ENCODE measurements around the gene ZBED4.

Gene ZBED4

GRCh38 chr22:49873228-49873940, 19.7 kb downstream of the ZBED4 start:
- no peak for DNase-seq (ENCODE audit: low read depth in 2 of 3, low spot score in 2 of 3)

GRCh38 chr22:49877642-49878041, 24.0 kb downstream of the ZBED4 start:
- no peak for DNase-seq (ENCODE audit: low read depth in 2 of 3, low spot score in 2 of 3)

- DNase-seq (ENCODE audit: low read depth in 2 of 3, low spot score in 2 of 3) = no peak
Observed at GRCh38 chr22:49878206-49878605, 24.6 kb downstream of the ZBED4 start.

GRCh38 chr22:49879871-49880270, 26.2 kb downstream of the ZBED4 start:
- DNase-seq (ENCODE audit: low read depth in 2 of 3, low spot score in 2 of 3) = no peak

- no peak for DNase-seq (ENCODE audit: low read depth in 2 of 3, low spot score in 2 of 3)
Observed at GRCh38 chr22:49880281-49880680, 26.6 kb downstream of the ZBED4 start.

GRCh38 chr22:49881856-49882255, 28.2 kb downstream of the ZBED4 start:
- DNase-seq (ENCODE audit: low read depth in 2 of 3, low spot score in 2 of 3) = no peak

- no peak for DNase-seq (ENCODE audit: low read depth in 2 of 3, low spot score in 2 of 3)
Observed at GRCh38 chr22:49882519-49883293, 29.1 kb downstream of the ZBED4 start.

- no peak for DNase-seq (ENCODE audit: low read depth in 2 of 3, low spot score in 2 of 3)
Observed at GRCh38 chr22:49883294-49883640, 29.6 kb downstream of the ZBED4 start.

GRCh38 chr22:49884075-49884474, 30.4 kb downstream of the ZBED4 start:
- no peak for DNase-seq (ENCODE audit: low read depth in 2 of 3, low spot score in 2 of 3)

- no peak for DNase-seq (ENCODE audit: low read depth in 2 of 3, low spot score in 2 of 3)
Observed at GRCh38 chr22:49884503-49885260, 31.0 kb downstream of the ZBED4 start.

- DNase-seq (ENCODE audit: low read depth in 2 of 3, low spot score in 2 of 3) = no peak
Observed at GRCh38 chr22:49885281-49885680, 31.6 kb downstream of the ZBED4 start.

- no peak for DNase-seq (ENCODE audit: low read depth in 2 of 3, low spot score in 2 of 3)
Observed at GRCh38 chr22:49885881-49886280, 32.2 kb downstream of the ZBED4 start.

- DNase-seq (ENCODE audit: low read depth in 2 of 3, low spot score in 2 of 3) = no peak
Observed at GRCh38 chr22:49886346-49887063, 32.9 kb downstream of the ZBED4 start.

- no peak for DNase-seq (ENCODE audit: low read depth in 2 of 3, low spot score in 2 of 3)
Observed at GRCh38 chr22:49887064-49887451, 33.4 kb downstream of the ZBED4 start.

GRCh38 chr22:49887702-49888101, 34.1 kb downstream of the ZBED4 start:
- no peak for DNase-seq (ENCODE audit: low read depth in 2 of 3, low spot score in 2 of 3)

GRCh38 chr22:49889071-49889470, 35.4 kb downstream of the ZBED4 start:
- no peak for DNase-seq (ENCODE audit: low read depth in 2 of 3, low spot score in 2 of 3)

GRCh38 chr22:49892226-49892899, 38.7 kb downstream of the ZBED4 start:
- no peak for DNase-seq (ENCODE audit: low read depth in 2 of 3, low spot score in 2 of 3)

GRCh38 chr22:49893025-49893424, 39.4 kb downstream of the ZBED4 start:
- DNase-seq (ENCODE audit: low read depth in 2 of 3, low spot score in 2 of 3) = no peak

- DNase-seq (ENCODE audit: low read depth in 2 of 3, low spot score in 2 of 3) = no peak
Observed at GRCh38 chr22:49894322-49895054, 40.8 kb downstream of the ZBED4 start.

GRCh38 chr22:49896201-49896600, 42.6 kb downstream of the ZBED4 start:
- DNase-seq (ENCODE audit: low read depth in 2 of 3, low spot score in 2 of 3) = no peak
